Epithelial cell of prostate (primary cell): ENCODE results near the gene MYO7B.
"Not testable (repeated sequence)": the region's sequence is repeated elsewhere in the genome, so short reads cannot be mapped to it uniquely, and the experiment has no call there.

Source experiments
- DNase-seq: peaks from one replicate; pipeline ENCODE4 v3.0.0-alpha.2; 2011; ENCODE audit warnings: low read depth, low spot score
- H3K27ac ChIP-seq: fragments of 450-650 bp; 2 replicates; pipeline ENCODE4 v1.5.1; 2017; ENCODE audit warnings: mild to moderate bottlenecking

MYO7B gene

GRCh38 chr2:127520424-127520823 lies 15.1 kb upstream of the MYO7B start:
- DNase-seq: no peak
- no peak overlapping the region for H3K27ac ChIP-seq

GRCh38 chr2:127523269-127523939 lies 12.1 kb upstream of the MYO7B start:
- no peak overlapping the region for H3K27ac ChIP-seq
- DNase-seq: no peak

- DNase-seq, H3K27ac ChIP-seq: not testable (repeated sequence)
Observed at GRCh38 chr2:127524198-127524834, 11.2 kb upstream of the MYO7B start.

- DNase-seq: no peak
- peak overlapping the region; percentile 99 for H3K27ac ChIP-seq
Observed at GRCh38 chr2:127525691-127526131, 9.8 kb upstream of the MYO7B start.

GRCh38 chr2:127526132-127527000 lies 9.1 kb upstream of the MYO7B start, which contains the start of gene IWS1:
TSS of gene IWS1 (minus strand) at chr2:127526489. CDS start at chr2:127526208, 281 bp downstream.
- H3K27ac ChIP-seq: peak within 1 kb of the TSS; percentile 99
- peak; percentile 80 for DNase-seq

- peak overlapping the region; percentile 99 for H3K27ac ChIP-seq
- peak; percentile 88 for DNase-seq
Observed at GRCh38 chr2:127527001-127527804, 8.3 kb upstream of the MYO7B start.

GRCh38 chr2:127528487-127528886 lies 7.0 kb upstream of the MYO7B start:
- DNase-seq: no peak
- H3K27ac ChIP-seq: no peak overlapping the region

GRCh38 chr2:127529416-127529815 lies 6.1 kb upstream of the MYO7B start:
- not testable (repeated sequence) for H3K27ac ChIP-seq, DNase-seq

GRCh38 chr2:127530245-127531140 lies 5.0 kb upstream of the MYO7B start:
- DNase-seq: no peak
- peak overlapping the region; percentile 68 for H3K27ac ChIP-seq

GRCh38 chr2:127531221-127531648 lies 4.2 kb upstream of the MYO7B start:
- H3K27ac ChIP-seq: peak overlapping the region; percentile 68
- no peak for DNase-seq

GRCh38 chr2:127532296-127532695 lies 3.2 kb upstream of the MYO7B start:
- no peak for DNase-seq
- H3K27ac ChIP-seq: no peak overlapping the region

- H3K27ac ChIP-seq: no peak overlapping the region
- DNase-seq: no peak
Observed at GRCh38 chr2:127535918-127536317, 435 bp downstream of the MYO7B start.

- DNase-seq: no peak
- no peak overlapping the region for H3K27ac ChIP-seq
Observed at GRCh38 chr2:127536707-127537541, 1.4 kb downstream of the MYO7B start.

GRCh38 chr2:127537644-127538043 lies 2.2 kb downstream of the MYO7B start:
- no peak for DNase-seq
- no peak overlapping the region for H3K27ac ChIP-seq

GRCh38 chr2:127541809-127542208 lies 6.3 kb downstream of the MYO7B start:
- no peak overlapping the region for H3K27ac ChIP-seq
- DNase-seq: no peak

GRCh38 chr2:127542231-127542630 lies 6.7 kb downstream of the MYO7B start:
- no peak overlapping the region for H3K27ac ChIP-seq
- no peak for DNase-seq

GRCh38 chr2:127543013-127543501 lies 7.6 kb downstream of the MYO7B start:
- not testable (repeated sequence) for DNase-seq, H3K27ac ChIP-seq

GRCh38 chr2:127545189-127545588 lies 9.7 kb downstream of the MYO7B start:
- H3K27ac ChIP-seq: no peak overlapping the region
- DNase-seq: no peak
